ENCODE measurements around the gene PBXIP1.

PBXIP1 gene

DNA sequence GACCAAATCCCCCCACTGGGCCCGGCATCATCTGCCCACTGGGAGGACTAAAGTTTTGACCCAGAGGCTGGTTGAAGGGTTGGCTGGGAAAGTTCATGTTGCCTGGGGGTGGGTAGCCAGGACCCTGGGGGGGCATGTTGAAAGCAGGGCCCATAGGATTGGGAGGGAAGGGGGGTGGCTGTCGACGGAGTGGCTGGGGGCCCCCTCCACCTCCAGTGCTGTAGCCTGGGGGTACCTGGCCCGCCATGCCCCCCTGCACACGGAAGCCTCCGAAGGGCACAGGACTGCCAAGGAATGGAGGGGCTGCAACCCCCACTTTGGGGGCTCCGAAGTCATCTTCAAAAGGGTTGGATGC, 3.5 kb upstream of the PBXIP1 start:
- ChIA-PET POLR2A (ENCODE audit: low non-redundant PET) (no interaction called here), CTCF (no interaction called here)
- TF ChIP-seq CTCF (conservative IDR thresholded peaks at IDR 0.05; ENCODE audit: low read depth), result no peak
- DNase-seq (ENCODE audit: low spot score), result no peak
- H3K27ac ChIP-seq, result peak overlapping the region; percentile 57

GRCh38 chr1:154958681-154959425, 3.0 kb upstream of the PBXIP1 start:
- CTCF ChIA-PET, result no interaction called here
- peak overlapping the region; percentile 57 for H3K27ac ChIP-seq
- DNase-seq (ENCODE audit: low spot score), result no peak
- TF ChIP-seq CTCF (conservative IDR thresholded peaks at IDR 0.05; ENCODE audit: low read depth), result no peak
- POLR2A ChIA-PET (ENCODE audit: low non-redundant PET), result interaction anchor here (0.5 kb wide), 1 partner anchor 15 kb away, joined by 3 read pairs; no protein-coding TSS in a partner anchor

DNA sequence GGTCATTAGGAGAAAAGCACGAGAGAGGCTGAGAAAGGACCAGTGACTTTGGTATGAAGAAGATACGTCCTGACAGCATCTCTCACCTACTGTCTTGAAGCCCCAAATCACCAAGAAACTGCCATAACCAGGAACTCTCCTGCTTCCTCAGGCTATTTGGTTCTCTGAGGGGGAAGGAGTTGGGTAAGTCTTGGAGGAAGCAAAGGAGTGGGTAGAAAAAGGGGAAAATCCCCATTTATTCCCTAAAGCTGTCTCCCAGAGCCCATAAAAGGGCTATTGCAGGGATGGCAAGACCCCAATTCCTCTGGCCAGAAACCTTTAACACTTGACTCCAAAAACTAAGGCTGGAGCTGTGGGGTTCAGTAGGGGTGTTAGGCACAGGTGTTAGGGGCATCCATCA, 2.1 kb upstream of the PBXIP1 start:
- CTCF ChIA-PET, result no interaction called here
- H3K27ac ChIP-seq, result peak overlapping the region; percentile 57
- DNase-seq (ENCODE audit: low spot score), result no peak
- POLR2A ChIA-PET (ENCODE audit: low non-redundant PET), result interaction anchor here (0.5 kb wide), 1 partner anchor 16 kb away, joined by 3 read pairs; no protein-coding TSS in a partner anchor
- TF ChIP-seq CTCF (conservative IDR thresholded peaks at IDR 0.05; ENCODE audit: low read depth), result no peak

GRCh38 chr1:154957091-154957657, 1.3 kb upstream of the PBXIP1 start:
- no peak for TF ChIP-seq CTCF (conservative IDR thresholded peaks at IDR 0.05; ENCODE audit: low read depth)
- ChIA-PET CTCF (interaction anchor here (0.5 to 1.2 kb wide), 3 partner anchors 33 to 799 kb away, joined by 3 to 5 read pairs (median 4); partner anchors contain the start of gene MTX1), POLR2A (ENCODE audit: low non-redundant PET) (interaction anchor here (0.6 kb wide), 1 partner anchor 580 kb away, joined by 3 read pairs; no protein-coding TSS in a partner anchor)
- peak overlapping the region; percentile 80 for H3K27ac ChIP-seq
- no peak for DNase-seq (ENCODE audit: low spot score)

- ChIA-PET CTCF (interaction anchor here (0.6 to 1.2 kb wide), 3 partner anchors 33 to 252 kb away, joined by 4 to 5 read pairs (median 4); partner anchors contain the start of gene MTX1), POLR2A (ENCODE audit: low non-redundant PET) (no interaction called here)
- DNase-seq (ENCODE audit: low spot score), result no peak
- H3K27ac ChIP-seq, result peak overlapping the region; percentile 80
- no peak for TF ChIP-seq CTCF (conservative IDR thresholded peaks at IDR 0.05; ENCODE audit: low read depth)
Measured at GRCh38 chr1:154956544-154956941, 644 bp upstream of the PBXIP1 start.

DNA sequence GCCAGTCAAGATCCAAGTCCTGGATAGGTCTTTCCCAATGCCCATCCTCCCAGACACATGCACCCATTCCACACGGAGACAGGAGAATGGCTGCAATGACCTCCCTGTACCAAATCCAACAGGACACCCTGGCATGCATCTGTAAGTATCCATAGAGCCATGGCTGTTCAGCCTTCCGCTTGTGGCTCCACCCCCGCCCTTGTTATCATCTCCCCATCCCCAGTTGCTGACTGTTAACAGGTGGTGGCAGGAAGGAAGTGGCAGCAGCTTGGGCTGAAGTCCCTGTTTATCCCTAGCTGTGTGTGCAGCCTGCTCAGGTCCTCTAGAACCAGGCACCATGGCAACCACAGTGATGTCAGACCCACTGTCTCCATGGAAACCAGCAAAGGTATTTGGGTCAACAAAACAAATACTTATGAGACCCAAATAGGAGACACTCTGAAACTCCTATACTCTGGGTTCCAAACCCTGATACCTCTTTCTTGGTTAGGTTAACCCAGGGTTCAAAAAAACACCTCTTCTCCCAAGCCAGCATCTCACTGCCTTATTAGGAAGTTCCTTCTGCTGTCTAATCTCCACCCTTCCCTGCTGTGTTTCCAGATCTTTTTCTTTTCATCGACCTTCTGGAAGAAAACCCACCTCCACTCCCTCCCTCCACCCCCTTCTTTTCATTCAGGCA, 721 bp downstream of the PBXIP1 start:
- peak overlapping the region; percentile 80 for H3K27ac ChIP-seq
- TF ChIP-seq CTCF (conservative IDR thresholded peaks at IDR 0.05; ENCODE audit: low read depth), result no peak
- CTCF ChIA-PET, result interaction anchor here (0.7 to 1.3 kb wide), 3 partner anchors 38 to 137 kb away, joined by 3 to 4 read pairs (median 4); partner anchors contain the start of gene LENEP
- no peak for DNase-seq (ENCODE audit: low spot score)
- POLR2A ChIA-PET (ENCODE audit: low non-redundant PET), result interaction anchor here (0.6 to 0.7 kb wide), 3 partner anchors 9 to 30 kb away, joined by 3 to 4 read pairs (median 3); partner anchors contain the start of gene SHC1
